Stimulated activated naive B cell treated with anti-CD40 and anti-IgM and Interleukin-4, amounts not matched to agents 10 μg/mL and 1 μg/mL and 100 μg/mL, for 72 hours (primary cell): ENCODE measurements around the gene MTERF4.
"Not testable (repeated sequence)": the region's sequence is repeated elsewhere in the genome, so short reads cannot be mapped to it uniquely, and the experiment has no call there.

Source experiments
- ATAC-seq, 2 donors: fragments of 150-1000 bp; cut with Tn5 transposase; replicated peaks; 2 replicates each; pipeline ENCODE4 v1.10.0; 2021; ENCODE audit warnings: moderate library complexity in 1 of 2
- DNase-seq: peaks from one replicate; pipeline ENCODE4 v3.0.0; 2021
- H3K27ac Mint-ChIP-seq: one replicate; pipeline ENCODE4 v1.8.0; 2022; ENCODE audit warnings: mild to moderate bottlenecking, mixed read lengths
- H3K27me3 Mint-ChIP-seq, 2 donors: one replicate each; pipeline ENCODE4 v1.8.0; 2022; ENCODE audit warnings: mixed read lengths in 2 of 2
- H3K36me3 Mint-ChIP-seq, 2 donors: one replicate each; pipeline ENCODE4 v1.8.0; 2022; ENCODE audit warnings: mixed read lengths in 2 of 2, mild to moderate bottlenecking in 1 of 2
- H3K4me1 Mint-ChIP-seq, 2 donors: one replicate each; pipeline ENCODE4 v1.8.0; 2022; ENCODE audit warnings: mixed read lengths in 2 of 2, mild to moderate bottlenecking in 1 of 2
- H3K4me3 Mint-ChIP-seq, 2 donors: one replicate each; pipeline ENCODE4 v1.8.0; 2022; ENCODE audit warnings: mild to moderate bottlenecking in 2 of 2, mixed read lengths in 2 of 2, moderate library complexity in 1 of 2
- H3K9me3 Mint-ChIP-seq, 2 donors: one replicate each; pipeline ENCODE4 v1.8.0; 2022; ENCODE audit warnings: mixed read lengths in 2 of 2, mild to moderate bottlenecking in 1 of 2

The MTERF4 gene

DNA sequence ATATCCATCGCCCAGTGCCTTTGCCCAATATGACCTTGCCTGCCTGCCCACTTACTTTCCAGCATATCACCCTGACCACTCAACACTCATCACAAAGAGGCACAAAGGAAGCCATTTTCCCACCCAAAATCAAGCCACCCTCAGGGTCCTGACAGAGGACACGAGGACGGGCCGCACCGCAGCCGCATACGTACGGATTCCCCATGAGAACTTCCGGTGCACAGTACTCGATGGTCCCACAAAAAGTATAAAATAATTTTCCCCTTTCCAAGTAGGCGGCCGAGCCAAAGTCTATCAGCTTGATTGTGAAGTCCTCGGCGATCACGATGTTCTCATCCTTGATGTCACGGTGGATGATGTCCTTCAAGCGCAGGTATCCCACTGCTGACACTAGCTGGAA is 10.0 kb upstream of the MTERF4 start:
- Mint-ChIP-seq H3K36me3 (peaks cover 47 to 77% of the 10 kb centered on the region in 2 donors), H3K9me3 (peaks cover 0 to 3% of the 10 kb centered on the region in 2 donors), H3K27me3 (no peaks in the 10 kb centered on the region), H3K4me1 (peaks cover 43 to 52% of the 10 kb centered on the region in 2 donors), H3K27ac (peak overlapping the region; percentile 94), H3K4me3 (peak overlapping the region; percentile 5 to 54)
- ATAC-seq = no peak
- no peak for DNase-seq

DNA sequence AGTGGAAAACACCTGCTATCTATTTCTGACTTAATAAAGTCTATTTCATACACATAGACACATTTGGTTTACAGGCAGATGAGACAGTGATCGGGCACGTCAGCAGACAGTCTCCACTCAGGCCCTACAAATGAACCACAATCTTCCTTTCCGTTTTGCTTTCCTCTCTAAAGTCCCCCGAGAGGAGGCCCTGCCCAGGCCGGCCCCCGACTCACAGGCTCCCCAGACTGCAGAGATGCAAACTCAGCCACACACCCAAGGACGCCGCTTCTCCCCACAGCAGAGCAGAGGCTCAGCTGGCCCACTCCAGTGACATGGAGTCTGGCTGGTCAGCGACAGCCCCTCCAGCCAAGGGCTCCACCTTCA is 9.3 kb upstream of the MTERF4 start:
- Mint-ChIP-seq H3K36me3 (peaks cover 45 to 77% of the 10 kb centered on the region in 2 donors), H3K27ac (peak overlapping the region; percentile 94), H3K4me1 (peaks cover 43 to 52% of the 10 kb centered on the region in 2 donors), H3K4me3 (peak overlapping the region; percentile 34 to 76), H3K9me3 (peaks cover 0 to 3% of the 10 kb centered on the region in 2 donors), H3K27me3 (no peaks in the 10 kb centered on the region)
- ATAC-seq (peak; percentile 66 to 71), DNase-seq (peak; percentile 45)

DNA sequence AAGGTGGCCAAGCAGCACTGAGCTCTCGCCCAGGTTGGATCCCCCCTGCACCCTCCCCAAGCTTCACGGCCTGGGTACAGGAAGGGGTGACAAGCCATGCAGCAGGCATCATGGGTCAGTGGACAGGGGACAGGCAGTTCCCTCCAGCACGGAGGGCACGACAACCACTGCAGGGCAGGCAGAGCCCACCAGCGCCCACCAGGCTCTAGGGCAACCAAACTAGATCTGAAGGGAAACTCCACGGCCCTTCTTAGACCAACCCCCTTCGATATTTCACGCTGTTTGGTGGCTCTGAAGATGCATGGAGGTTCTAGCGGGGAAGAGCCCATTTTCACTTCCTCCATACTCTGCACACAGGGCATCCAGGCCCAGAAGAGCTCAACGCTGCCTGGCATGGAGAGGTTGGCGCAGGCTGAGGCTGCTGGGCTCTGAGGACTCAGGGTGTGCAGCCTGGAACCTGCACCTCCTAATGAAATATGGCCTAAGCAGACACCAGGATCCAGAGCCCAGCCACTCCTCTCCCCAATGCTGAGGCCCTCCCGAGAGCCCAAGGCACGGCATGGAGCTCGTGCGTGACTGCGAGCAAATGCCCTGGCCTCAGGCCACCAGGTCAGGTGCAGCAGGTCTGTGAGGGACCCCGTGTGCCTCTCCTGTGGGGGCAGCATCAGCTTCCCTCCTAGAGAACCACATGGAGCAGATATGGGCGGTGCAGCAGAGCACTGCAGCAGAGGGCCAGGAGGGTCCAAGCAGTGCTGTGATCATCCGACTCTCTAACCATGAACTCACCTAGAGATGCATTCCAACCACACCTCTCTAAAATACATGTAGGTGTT is 8.7 kb upstream of the MTERF4 start:
- Mint-ChIP-seq H3K4me1 (peaks cover 43 to 52% of the 10 kb centered on the region in 2 donors), H3K36me3 (peaks cover 39 to 72% of the 10 kb centered on the region in 2 donors), H3K27me3 (no peaks in the 10 kb centered on the region), H3K27ac (peak overlapping the region; percentile 94), H3K4me3 (peak overlapping the region; percentile 71 to 76), H3K9me3 (peaks cover 0 to 3% of the 10 kb centered on the region in 2 donors)
- peak; percentile 54 for DNase-seq
- ATAC-seq = peak; percentile 85 to 89

DNA sequence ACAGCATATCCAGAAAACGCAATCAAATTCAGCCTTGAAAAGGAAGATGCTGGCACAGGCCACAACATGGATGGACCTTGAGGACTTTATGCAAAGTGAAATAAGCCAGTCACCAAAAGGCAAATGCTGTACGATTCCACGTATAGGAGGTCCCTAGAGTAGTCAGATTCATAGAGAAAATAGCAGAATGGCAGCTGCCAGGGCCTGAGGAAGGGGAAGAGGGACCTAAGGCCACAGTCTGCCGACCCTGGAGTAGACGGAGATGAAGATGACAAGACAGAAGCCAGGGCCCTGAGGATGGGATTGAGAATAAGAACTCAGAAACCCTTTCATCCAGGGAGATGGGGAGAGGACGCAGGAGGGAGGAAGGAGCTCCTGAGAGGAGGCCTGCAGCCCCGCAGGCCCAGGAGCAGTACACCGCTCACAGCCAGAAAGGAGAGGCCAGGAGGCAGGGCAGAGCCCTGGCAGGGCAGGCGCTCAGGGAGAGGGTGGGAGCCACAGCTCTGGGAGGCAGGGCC is 8.1 kb upstream of the MTERF4 start:
- ATAC-seq = peak in 1 of 2 donors; percentile 2
- peak overlapping the region; percentile 71 to 76 for H3K4me3 Mint-ChIP-seq
- peaks cover 40 to 52% of the 10 kb centered on the region in 2 donors for H3K4me1 Mint-ChIP-seq
- peak overlapping the region; percentile 94 for H3K27ac Mint-ChIP-seq
- H3K9me3 Mint-ChIP-seq = peaks cover 0 to 3% of the 10 kb centered on the region in 2 donors
- no peak for DNase-seq
- no peaks in the 10 kb centered on the region for H3K27me3 Mint-ChIP-seq
- peaks cover 33 to 68% of the 10 kb centered on the region in 2 donors for H3K36me3 Mint-ChIP-seq

DNA sequence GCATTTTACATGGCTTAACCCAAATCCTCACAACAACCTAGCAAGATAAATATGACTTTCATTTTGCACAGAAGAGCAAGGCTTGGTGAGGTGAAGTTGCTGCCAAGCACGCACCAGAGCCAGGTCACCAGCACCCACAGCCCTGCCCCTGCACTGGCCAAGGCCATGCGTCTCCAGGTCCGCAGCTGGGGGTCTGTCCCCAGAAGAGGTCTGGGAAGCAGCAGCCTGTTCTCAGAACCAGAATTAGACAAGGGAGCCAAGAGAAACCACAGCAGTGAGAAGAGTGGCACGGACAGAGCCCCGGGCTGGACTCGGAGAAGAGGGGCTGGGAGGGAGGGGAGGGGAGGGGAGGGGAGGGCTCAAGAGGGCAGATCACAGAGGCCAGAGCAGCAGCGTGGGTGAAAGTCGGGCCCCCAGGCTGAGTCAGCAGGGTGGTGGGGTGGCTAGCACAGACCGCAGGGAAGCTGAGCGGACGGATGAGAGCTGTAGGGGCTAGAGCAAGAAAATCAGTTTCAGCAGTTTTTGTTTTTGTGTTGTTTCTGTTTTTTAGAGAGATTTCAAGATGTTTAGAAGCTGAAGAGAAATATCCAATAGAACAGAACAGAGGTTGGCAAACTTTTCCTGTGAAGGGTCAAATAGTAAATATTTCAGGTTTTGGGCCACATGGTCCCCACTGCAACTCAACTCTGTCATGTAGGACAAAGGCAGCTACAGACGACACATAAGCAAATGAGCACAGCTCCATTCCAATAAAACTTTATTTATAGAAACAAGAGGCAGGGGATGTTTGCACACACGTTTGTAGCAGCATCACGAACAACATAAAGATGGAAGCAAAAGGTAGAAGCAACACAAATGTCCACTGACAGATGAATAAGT is 7.4 kb upstream of the MTERF4 start:
- Mint-ChIP-seq H3K4me3 (peak overlapping the region; percentile 19 to 76), H3K27ac (peak overlapping the region; percentile 97), H3K4me1 (peaks cover 39 to 52% of the 10 kb centered on the region in 2 donors), H3K36me3 (peaks cover 26 to 63% of the 10 kb centered on the region in 2 donors), H3K27me3 (no peaks in the 10 kb centered on the region), H3K9me3 (peaks cover 0 to 3% of the 10 kb centered on the region in 2 donors)
- ATAC-seq = no peak
- DNase-seq = no peak

DNA sequence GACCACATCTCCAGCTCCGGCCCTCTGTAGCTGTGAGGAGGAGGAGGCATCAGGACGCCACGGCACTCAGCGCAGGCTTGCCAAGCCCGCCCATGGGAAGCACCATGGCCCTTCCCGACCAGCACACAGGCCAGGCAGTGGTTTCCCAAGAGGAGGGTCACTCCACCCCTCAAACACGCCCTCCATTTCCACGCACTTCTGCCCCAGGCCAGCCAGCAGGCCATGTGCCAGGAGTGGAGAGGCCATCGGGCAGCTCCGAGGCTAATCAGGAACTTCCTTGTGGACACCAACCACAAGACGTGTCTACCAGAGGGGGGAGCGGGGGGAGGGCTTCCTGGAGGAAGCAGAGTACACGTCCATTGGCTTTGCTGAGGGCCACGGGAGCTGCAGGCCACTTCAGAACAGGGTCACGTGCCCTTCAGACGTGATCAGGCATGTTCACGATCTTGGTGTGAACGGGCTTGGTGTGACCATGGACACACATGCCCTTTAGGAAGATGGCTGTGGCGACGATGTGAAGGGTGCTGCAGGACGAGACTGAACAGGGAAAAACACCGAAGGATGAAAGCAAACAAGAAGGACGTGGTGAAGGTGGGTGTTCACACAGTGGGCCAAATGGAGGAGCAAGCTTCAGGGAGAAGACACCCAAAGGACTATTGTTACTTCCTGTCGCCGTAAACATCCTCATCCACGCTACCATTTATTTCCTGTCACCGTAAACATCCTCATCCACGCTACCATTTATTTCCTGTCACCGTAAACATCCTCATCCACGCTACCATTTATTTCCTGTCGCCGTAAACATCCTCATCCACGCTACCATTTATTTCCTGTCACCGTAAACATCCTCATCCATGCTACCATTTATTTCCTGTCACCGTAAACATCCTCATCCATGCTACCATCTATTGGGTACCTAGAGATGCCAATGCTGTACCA is 6.5 kb upstream of the MTERF4 start:
- ATAC-seq (no peak), DNase-seq (no peak)
- Mint-ChIP-seq H3K27me3 (no peaks in the 10 kb centered on the region), H3K36me3 (peaks cover 23 to 56% of the 10 kb centered on the region in 2 donors), H3K4me1 (peaks cover 39 to 52% of the 10 kb centered on the region in 2 donors), H3K4me3 (peak overlapping the region in 1 of 2 donors; percentile 62), H3K27ac (peak overlapping the region; percentile 97), H3K9me3 (peaks cover 0 to 3% of the 10 kb centered on the region in 2 donors)

DNA sequence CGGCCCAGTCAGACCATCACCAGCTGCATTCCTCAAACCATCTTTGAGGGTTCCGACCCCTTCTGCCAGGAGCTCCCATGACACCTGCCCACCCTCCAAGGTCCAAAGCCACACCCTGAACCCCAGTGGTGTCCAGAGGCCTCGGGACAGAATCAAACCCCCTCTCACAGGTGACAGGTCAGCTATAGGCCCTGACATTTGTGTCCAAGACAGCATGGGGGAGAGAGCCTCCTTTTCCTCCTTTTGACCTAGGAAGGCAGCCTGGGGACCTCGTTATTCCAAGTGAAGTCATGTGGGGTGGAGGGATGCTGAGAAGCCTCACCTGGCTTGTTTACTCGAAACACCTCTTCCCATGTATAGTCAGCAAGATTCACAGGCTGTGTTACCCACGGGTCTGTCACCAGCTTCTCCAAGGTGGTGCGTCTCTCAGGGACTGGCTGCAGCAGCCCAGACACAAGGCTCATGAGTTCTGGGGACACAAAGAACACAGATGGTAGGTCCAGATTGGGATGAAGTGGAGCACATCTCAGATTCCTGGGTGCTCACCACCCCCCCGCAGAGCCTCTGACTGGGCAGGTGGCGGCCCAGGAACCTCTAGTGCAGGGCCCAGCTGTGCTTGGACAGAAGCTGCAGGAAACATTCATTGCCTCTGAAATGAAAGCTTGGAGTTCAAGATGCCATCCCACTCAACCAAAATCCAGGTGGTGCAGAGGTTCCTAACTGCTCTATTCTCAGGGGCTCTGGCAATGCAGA is 5.1 kb upstream of the MTERF4 start:
- no peak overlapping the region for H3K4me3 Mint-ChIP-seq
- peaks cover 18 to 53% of the 10 kb centered on the region in 2 donors for H3K36me3 Mint-ChIP-seq
- H3K27me3 Mint-ChIP-seq = no peaks in the 10 kb centered on the region
- no peak for DNase-seq
- no peak overlapping the region for H3K27ac Mint-ChIP-seq
- peaks cover 34 to 52% of the 10 kb centered on the region in 2 donors for H3K4me1 Mint-ChIP-seq
- peaks cover 0 to 3% of the 10 kb centered on the region in 2 donors for H3K9me3 Mint-ChIP-seq
- no peak for ATAC-seq

DNA sequence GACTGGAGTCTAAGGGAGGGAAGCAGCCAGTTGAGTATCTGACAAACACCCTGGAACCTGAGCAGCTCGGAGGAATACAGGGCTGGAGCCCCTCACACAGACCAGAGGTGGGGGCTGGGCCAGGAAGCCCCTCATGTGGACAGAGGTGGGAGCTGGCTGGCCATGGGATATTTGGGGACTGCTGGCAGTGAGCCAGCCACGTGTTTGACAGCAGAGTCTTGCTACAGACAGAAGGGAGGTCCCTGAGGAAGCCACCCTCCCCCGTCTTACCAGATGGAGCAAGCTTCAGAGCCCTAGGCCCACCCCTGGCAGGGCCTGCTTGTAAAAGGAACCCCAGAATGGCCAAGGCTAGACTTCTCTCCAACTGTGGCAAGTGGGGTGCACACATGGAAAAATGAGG is 3.6 kb upstream of the MTERF4 start:
- H3K4me3 Mint-ChIP-seq = no peak overlapping the region
- peaks cover 24 to 47% of the 10 kb centered on the region in 2 donors for H3K4me1 Mint-ChIP-seq
- DNase-seq = no peak
- H3K27ac Mint-ChIP-seq = peak overlapping the region; percentile 37
- peaks cover 19 to 49% of the 10 kb centered on the region in 2 donors for H3K36me3 Mint-ChIP-seq
- H3K9me3 Mint-ChIP-seq = peaks cover 0 to 3% of the 10 kb centered on the region in 2 donors
- no peaks in the 10 kb centered on the region for H3K27me3 Mint-ChIP-seq
- no peak for ATAC-seq

DNA sequence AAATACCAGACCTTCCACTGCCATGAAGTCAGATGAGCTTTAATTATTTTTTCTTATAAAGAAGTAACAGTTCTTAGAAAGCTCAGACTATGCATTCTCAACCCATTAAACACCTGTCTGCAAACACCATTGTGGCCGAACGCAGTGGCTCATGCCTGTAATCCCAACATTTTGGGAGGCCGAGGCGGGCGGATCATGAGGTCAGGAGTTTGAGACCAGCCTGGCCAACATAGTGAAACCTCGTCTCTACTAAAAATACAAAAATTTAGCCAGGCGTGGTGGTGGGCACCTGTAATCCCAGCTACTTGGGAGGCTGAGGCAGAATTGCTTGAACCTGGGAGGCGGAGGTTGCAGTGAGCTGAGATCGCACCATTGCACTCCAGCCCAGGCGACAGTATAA is 2.5 kb upstream of the MTERF4 start:
- H3K4me3 Mint-ChIP-seq, DNase-seq: not testable (repeated sequence)
- peaks cover 17 to 47% of the 10 kb centered on the region in 2 donors for H3K4me1 Mint-ChIP-seq

DNA sequence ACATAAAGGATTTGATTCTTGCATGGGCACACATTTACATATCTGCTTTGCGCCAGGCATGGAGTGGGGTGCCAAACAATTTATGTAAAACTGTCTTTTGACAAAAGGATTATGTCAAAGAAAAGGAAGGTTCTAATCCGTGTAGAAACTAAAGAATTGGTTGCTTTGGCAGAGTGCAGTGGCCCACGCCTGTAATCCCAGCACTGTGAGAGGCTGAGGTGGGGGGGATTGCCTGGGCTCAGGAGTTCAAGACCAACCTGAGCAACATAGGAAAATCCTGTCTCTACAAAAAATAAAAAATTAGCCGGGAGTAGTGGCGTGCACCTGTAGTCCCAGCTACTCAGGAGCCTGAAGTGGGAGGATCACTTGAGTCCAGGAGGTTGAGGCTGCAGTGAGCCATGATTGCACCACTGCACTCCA is 1.1 kb upstream of the MTERF4 start:
- Mint-ChIP-seq H3K27ac (peak overlapping the region; percentile 98), H3K4me1 (peaks cover 17 to 47% of the 10 kb centered on the region in 2 donors), H3K4me3 (peak overlapping the region; percentile 95 to 97), H3K27me3 (no peaks in the 10 kb centered on the region), H3K9me3 (no peaks in the 10 kb centered on the region), H3K36me3 (peaks cover 24 to 49% of the 10 kb centered on the region in 2 donors)
- ATAC-seq (no peak), DNase-seq (no peak)

More for the DNA sequence above, 2.5 kb upstream of the MTERF4 start:
- H3K27ac Mint-ChIP-seq, ATAC-seq, H3K9me3 Mint-ChIP-seq, H3K27me3 Mint-ChIP-seq: not testable (repeated sequence)
- peaks cover 20 to 46% of the 10 kb centered on the region in 2 donors for H3K36me3 Mint-ChIP-seq

DNA sequence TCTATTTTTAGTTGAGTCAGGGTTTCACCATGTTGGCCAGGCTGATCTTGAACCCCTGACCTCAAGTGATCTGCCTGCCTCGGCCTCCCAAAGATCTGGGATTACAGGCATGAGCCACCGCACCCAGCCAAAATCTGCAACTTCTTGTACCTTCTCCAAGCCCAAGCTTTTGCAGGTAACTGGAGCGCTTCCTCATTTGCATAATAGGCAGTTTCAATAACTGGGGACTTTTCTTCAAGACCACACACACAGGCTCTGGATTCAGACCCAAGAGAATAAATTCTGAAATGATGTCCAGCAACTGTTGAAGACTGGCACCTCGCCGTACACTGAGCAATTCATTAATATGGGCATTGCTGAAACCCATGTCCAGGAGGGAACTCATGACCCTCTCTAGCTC is 2.8 kb downstream of the MTERF4 start:
- peak overlapping the region; percentile 77 for H3K27ac Mint-ChIP-seq
- H3K27me3 Mint-ChIP-seq = no peaks in the 10 kb centered on the region
- peaks cover 31 to 73% of the 10 kb centered on the region in 2 donors for H3K4me1 Mint-ChIP-seq
- no peak for DNase-seq
- peak overlapping the region; percentile 68 to 70 for H3K4me3 Mint-ChIP-seq
- H3K9me3 Mint-ChIP-seq = no peaks in the 10 kb centered on the region
- no peak for ATAC-seq
- H3K36me3 Mint-ChIP-seq = peaks cover 45 to 58% of the 10 kb centered on the region in 2 donors

DNA sequence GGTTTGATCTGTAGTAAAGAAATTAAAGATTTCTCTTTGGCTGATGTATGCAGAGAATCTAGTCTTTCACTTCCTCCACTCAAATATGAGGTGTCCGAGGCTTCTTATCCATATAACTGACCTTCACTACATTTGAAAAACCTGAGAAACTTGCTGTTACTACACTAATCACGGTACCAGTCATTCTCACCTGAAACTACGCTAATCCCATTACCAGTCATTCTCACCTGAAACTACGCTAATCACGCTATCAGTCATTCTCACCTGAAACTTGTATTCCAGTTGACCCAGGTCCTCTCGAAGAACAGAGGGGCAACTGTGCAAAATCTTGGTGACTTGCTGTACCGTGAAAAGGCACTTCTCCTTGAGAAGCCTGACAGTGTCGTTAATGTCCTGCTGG is 5.1 kb downstream of the MTERF4 start:
- H3K9me3 Mint-ChIP-seq = no peaks in the 10 kb centered on the region
- H3K4me1 Mint-ChIP-seq = peaks cover 31 to 66% of the 10 kb centered on the region in 2 donors
- peaks cover 50 to 59% of the 10 kb centered on the region in 2 donors for H3K36me3 Mint-ChIP-seq
- no peak overlapping the region for H3K27ac Mint-ChIP-seq
- ATAC-seq = peak in 1 of 2 donors; percentile 22
- no peak for DNase-seq
- no peaks in the 10 kb centered on the region for H3K27me3 Mint-ChIP-seq
- H3K4me3 Mint-ChIP-seq = no peak overlapping the region
